ENCODE results near the gene KCNQ1. TPM values are rescaled to one million over a fixed set of nuclear protein-coding genes. Genes with fewer than 3 reads are reported as not detected.

KCNQ1 gene
- total and polyA plus RNA-seq, 2 of the 13 experiments (the other 11 are each of a cell fraction or from before 2014, with no cell fraction given): 0.02 to 0.08 TPM

GRCh38 chr11:2558861-2559526, 114.2 kb downstream of the KCNQ1 start:
- in situ Hi-C loops (cut with HindIII; ENCODE audit: extremely low pct_ligation_motif_present, low pct_unique_long_range_greater_than_20kb): no loop called here
- Histone ChIP-seq H3K4me3 (replicated peaks in 1 of 3; ENCODE audit: insufficient read depth in 1 of 3, low read depth in 2 of 3, low read length in 3 of 3) (no peak overlapping the region), H3K27me3 (ENCODE audit: control insufficient read depth in 1 of 2, insufficient read depth in 2 of 2, low read length in 2 of 2) (peaks cover 12 to 55% of the 10 kb centered on the region in 2 experiments), H4K20me1 (ENCODE audit: insufficient read depth, low read length) (no peaks in the 10 kb centered on the region), H3K36me3 (replicated peaks in 1 of 2; ENCODE audit: control insufficient read depth in 1 of 2, insufficient read depth in 2 of 2, low read length in 2 of 2) (no peaks in the 10 kb centered on the region), H3K79me2 (ENCODE audit: insufficient read depth, low read length) (no peaks in the 10 kb centered on the region), H3K4me2 (ENCODE audit: low read depth, low read length) (no peak overlapping the region), H2AFZ (ENCODE audit: low read length) (no peak overlapping the region), H3K27ac (ENCODE audit: extremely low read length, insufficient read depth, low read length) (no peak overlapping the region), H3K4me1 (ENCODE audit: insufficient read depth, low read length) (peaks cover 39% of the 10 kb centered on the region), H3K9me3 (ENCODE audit: low read length) (peaks cover 8% of the 10 kb centered on the region; the same call in 1 of the 2 replicates), H3K9ac (ENCODE audit: insufficient read depth, low read depth, low read length) (no peak overlapping the region)
- BruUV-seq (replicated peaks): no TSS peak
- CTCF ChIA-PET (ENCODE audit: low intra/inter-chr PET ratio, low total read pairs): no interaction called here
- no peak for DNase-seq (ENCODE audit: low spot score)
- TF ChIP-seq BRD4 (CRISPR knock-in tag; IDR thresholded peaks at IDR 0.05) (no peak), ZNF10 (CRISPR knock-in tag; IDR thresholded peaks at IDR 0.05; ENCODE audit: borderline replicate concordance, low read depth) (no peak), KMT2A (CRISPR knock-in tag; IDR thresholded peaks at IDR 0.05) (no peak), PREB (CRISPR knock-in tag; IDR thresholded peaks at IDR 0.05) (no peak), MEIS1 (CRISPR knock-in tag; IDR thresholded peaks at IDR 0.05; ENCODE audit: borderline replicate concordance) (no peak), U2AF2 (IDR thresholded peaks at IDR 0.05; ENCODE audit: low read depth, low read length) (no peak), DMAP1 (CRISPR knock-in tag; IDR thresholded peaks at IDR 0.05) (no peak), ZNF569 (CRISPR knock-in tag; IDR thresholded peaks at IDR 0.05; ENCODE audit: borderline replicate concordance) (no peak), RBAK (CRISPR knock-in tag; IDR thresholded peaks at IDR 0.05) (no peak), ZNF709 (CRISPR knock-in tag; IDR thresholded peaks at IDR 0.05) (no peak), RFXAP (CRISPR knock-in tag; IDR thresholded peaks at IDR 0.05; ENCODE audit: borderline replicate concordance) (no peak), ZNF34 (CRISPR knock-in tag; IDR thresholded peaks at IDR 0.05; ENCODE audit: borderline replicate concordance) (no peak)
- TF ChIP-seq, protein P1, sequence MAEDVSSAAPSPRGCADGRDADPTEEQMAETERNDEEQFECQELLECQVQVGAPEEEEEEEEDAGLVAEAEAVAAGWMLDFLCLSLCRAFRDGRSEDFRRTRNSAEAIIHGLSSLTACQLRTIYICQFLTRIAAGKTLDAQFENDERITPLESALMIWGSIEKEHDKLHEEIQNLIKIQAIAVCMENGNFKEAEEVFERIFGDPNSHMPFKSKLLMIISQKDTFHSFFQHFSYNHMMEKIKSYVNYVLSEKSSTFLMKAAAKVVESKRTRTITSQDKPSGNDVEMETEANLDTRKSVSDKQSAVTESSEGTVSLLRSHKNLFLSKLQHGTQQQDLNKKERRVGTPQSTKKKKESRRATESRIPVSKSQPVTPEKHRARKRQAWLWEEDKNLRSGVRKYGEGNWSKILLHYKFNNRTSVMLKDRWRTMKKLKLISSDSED (CRISPR knock-in tag; IDR thresholded peaks at IDR 0.05): no peak
- TF ChIP-seq, protein P2, sequence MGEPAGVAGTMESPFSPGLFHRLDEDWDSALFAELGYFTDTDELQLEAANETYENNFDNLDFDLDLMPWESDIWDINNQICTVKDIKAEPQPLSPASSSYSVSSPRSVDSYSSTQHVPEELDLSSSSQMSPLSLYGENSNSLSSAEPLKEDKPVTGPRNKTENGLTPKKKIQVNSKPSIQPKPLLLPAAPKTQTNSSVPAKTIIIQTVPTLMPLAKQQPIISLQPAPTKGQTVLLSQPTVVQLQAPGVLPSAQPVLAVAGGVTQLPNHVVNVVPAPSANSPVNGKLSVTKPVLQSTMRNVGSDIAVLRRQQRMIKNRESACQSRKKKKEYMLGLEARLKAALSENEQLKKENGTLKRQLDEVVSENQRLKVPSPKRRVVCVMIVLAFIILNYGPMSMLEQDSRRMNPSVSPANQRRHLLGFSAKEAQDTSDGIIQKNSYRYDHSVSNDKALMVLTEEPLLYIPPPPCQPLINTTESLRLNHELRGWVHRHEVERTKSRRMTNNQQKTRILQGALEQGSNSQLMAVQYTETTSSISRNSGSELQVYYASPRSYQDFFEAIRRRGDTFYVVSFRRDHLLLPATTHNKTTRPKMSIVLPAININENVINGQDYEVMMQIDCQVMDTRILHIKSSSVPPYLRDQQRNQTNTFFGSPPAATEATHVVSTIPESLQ (CRISPR knock-in tag; conservative IDR thresholded peaks at IDR 0.05): no peak
- TF ChIP-seq, protein P3, sequence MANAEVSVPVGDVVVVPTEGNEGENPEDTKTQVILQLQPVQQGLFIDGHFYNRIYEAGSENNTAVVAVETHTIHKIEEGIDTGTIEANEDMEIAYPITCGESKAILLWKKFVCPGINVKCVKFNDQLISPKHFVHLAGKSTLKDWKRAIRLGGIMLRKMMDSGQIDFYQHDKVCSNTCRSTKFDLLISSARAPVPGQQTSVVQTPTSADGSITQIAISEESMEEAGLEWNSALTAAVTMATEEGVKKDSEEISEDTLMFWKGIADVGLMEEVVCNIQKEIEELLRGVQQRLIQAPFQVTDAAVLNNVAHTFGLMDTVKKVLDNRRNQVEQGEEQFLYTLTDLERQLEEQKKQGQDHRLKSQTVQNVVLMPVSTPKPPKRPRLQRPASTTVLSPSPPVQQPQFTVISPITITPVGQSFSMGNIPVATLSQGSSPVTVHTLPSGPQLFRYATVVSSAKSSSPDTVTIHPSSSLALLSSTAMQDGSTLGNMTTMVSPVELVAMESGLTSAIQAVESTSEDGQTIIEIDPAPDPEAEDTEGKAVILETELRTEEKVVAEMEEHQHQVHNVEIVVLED (CRISPR knock-in tag; IDR thresholded peaks at IDR 0.05; ENCODE audit: borderline replicate concordance): no peak
- TF ChIP-seq, protein P4, sequence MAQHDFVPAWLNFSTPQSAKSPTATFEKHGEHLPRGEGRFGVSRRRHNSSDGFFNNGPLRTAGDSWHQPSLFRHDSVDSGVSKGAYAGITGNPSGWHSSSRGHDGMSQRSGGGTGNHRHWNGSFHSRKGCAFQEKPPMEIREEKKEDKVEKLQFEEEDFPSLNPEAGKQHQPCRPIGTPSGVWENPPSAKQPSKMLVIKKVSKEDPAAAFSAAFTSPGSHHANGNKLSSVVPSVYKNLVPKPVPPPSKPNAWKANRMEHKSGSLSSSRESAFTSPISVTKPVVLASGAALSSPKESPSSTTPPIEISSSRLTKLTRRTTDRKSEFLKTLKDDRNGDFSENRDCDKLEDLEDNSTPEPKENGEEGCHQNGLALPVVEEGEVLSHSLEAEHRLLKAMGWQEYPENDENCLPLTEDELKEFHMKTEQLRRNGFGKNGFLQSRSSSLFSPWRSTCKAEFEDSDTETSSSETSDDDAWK (CRISPR knock-in tag; IDR thresholded peaks at IDR 0.05): no peak
- WGBS (ENCODE audit: low lambda C conversion rate): 55% methylated on average over 7 of the region's 13 CpGs
- intact Hi-C loops (cut with micrococcal nuclease; ENCODE audit: unreplicated experiment): no loop called here
- POLR2A ChIA-PET: no interaction called here
- FAIRE-seq: no peak
- no peak for ATAC-seq

All from HepG2 (cell line).